Cardiac fibroblast (primary cell): Measurements from ENCODE around the gene SEC23A.
A peak's percentile ranks its signal among the peaks of the same experiment; 100 is the strongest.
"Not testable (repeated sequence)": the region's sequence is repeated elsewhere in the genome, so short reads cannot be mapped to it uniquely, and the experiment has no call there.

Experiments
- DNase-seq, 2 donors: peaks; one replicate each; pipeline versions ENCODE4 v3.0.0 to v3.0.0-alpha.2; 2010; ENCODE audit warnings: low read depth in 2 of 2
- H3K4me3 ChIP-seq, 2 donors: replicated peaks in 1 of 2; 1 replicate in 1 of 2; 2 replicates in 1 of 2; pipeline ENCODE4 v1.5.1; 2011; ENCODE audit warnings: low read depth in 2 of 2, low read length in 2 of 2, mild to moderate bottlenecking in 2 of 2, moderate library complexity in 1 of 2
- TF ChIP-seq, protein P1 (sequence below): IDR thresholded peaks from one replicate; pipeline ENCODE4 v1.5.1; 2011; ENCODE audit warnings: low read depth, mild to moderate bottlenecking, low read length, inconsistent platforms

The SEC23A gene

DNA sequence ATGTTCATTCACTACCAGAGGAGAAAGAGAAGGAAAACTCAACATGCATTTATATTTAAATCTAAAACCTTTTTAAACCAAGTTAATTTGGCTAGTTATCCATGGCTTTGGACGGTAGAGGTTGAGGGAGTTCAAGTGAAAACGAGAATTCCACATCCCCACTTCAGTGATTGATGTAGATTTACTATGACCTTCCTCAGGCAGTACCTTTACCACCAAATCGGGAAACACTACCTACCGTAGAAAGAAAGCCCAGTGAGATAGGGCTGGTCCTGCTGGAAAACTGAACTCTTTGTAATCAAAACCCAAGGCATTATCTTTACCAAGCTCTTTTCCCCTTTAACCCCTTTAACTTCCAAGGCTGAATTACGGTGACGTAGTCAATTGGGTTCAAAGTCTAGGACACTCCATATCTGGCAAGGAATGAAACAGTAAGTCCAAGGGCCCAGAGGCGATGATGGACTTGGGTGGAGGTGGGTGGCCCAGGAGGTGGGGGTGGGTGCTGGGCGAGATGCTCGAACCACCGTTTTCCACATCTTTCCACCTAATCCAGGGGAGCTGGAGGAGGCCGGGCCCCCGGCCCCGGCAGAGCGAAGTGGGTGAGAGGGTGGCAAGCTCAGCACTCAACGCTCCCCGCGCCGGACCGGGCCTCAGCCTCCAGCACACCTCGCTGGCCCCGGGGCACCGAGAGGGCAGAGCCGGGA, 618 bp downstream of the SEC23A start:
- TF ChIP-seq, protein P1, sequence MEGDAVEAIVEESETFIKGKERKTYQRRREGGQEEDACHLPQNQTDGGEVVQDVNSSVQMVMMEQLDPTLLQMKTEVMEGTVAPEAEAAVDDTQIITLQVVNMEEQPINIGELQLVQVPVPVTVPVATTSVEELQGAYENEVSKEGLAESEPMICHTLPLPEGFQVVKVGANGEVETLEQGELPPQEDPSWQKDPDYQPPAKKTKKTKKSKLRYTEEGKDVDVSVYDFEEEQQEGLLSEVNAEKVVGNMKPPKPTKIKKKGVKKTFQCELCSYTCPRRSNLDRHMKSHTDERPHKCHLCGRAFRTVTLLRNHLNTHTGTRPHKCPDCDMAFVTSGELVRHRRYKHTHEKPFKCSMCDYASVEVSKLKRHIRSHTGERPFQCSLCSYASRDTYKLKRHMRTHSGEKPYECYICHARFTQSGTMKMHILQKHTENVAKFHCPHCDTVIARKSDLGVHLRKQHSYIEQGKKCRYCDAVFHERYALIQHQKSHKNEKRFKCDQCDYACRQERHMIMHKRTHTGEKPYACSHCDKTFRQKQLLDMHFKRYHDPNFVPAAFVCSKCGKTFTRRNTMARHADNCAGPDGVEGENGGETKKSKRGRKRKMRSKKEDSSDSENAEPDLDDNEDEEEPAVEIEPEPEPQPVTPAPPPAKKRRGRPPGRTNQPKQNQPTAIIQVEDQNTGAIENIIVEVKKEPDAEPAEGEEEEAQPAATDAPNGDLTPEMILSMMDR = no peak
- DNase-seq = peak; percentile 52 to 63
- H3K4me3 ChIP-seq = peak overlapping the region; percentile 83 to 86

DNA sequence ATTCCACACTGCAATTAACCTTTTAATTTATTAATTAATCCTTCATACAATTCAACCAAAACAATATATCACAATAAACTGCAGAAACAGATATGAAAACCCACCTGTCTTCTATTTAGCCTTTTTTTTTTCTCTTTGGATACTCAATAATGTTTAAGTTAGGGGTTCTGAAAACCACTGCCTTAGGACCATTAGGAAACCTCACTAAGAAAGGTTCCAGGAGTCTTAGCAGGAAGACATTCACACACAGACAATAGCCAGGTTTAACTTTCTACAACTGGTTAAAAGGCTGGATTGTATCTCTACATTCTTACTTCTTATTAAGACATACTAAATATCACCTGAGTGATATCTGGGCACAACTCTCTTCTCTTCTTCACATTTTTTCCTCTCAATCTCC, 3.3 kb downstream of the SEC23A start:
- TF ChIP-seq, protein P1 = no peak
- H3K4me3 ChIP-seq = no peak overlapping the region
- no peak for DNase-seq

DNA sequence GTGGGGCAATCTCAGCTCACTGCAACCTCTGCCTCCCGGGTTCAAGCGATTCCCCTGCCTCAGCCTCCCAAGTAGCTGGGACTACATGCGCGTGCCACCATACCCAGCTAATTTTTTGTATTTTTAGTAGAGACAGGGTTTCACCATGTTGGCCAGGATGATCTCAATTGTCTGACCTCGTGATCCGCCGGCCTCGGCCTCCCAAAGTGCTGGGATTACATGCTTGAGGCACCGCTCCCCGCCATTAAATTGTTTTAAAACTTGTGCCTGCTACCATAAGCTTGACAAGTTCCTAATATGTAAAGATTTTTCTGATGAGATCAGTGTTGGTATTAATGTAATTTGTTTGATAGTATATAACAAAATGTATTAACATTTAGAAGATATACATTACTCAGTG, 3.8 kb downstream of the SEC23A start:
- not testable (repeated sequence) for H3K4me3 ChIP-seq, DNase-seq

DNA sequence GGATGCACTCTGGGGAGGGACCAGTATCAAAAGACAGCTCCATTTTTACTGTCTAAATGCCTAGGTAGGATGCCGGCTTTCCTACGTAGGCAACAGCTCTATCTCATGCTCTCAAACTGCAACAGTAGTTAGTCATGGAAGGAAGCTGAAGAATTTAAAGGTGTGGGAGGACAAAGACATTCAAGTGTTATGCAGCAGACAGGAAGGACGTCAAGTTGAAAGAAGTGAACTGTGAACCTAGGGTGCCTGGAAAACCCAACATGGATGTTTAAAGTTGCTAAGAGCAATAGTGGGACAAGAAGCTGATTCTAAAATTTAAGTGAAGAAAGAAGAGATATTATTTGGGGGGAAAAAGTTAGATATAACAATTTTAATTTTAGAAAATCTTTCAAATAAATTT, 5.9 kb downstream of the SEC23A start:
- peak; percentile 52 to 76 for DNase-seq
- H3K4me3 ChIP-seq = no peak overlapping the region
- TF ChIP-seq, protein P1 = no peak

DNA sequence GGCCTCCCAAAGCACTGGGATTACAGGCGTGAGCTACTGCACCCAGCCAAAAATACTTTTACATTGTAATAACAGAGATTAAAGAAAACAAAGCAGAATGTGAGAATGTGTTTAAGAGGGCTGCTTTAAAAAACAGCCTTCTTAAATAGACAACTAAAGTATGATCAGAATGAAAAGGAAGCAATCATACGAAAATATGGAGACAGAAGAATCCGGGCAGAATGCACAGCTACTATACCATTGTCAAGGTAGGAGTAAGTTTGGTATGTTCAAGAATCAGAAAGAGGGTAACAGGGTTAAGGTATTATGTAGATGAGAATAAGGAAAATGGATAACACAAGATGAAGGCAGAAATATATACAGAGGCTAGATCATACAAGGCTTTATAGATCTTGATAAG, 8.5 kb downstream of the SEC23A start:
- TF ChIP-seq, protein P1 = no peak
- no peak for DNase-seq
- H3K4me3 ChIP-seq = no peak overlapping the region

DNA sequence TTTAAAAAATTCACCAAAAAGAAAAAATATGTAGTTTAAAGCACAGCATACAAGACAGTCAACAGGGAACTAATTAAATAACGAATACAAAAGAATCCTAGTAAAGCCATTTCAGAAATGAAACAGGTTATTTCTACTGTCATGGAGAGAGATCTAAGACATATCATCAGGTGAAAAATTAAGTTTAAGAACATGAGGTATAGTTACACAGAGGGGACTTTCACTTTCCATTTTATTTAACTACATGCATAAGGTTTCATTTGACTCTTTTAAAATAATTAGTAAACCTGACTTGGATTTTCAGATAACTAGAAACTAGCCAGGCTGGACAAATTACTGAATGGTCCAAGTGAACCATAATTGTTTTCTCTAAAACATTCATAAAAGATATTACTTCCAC, 11.3 kb downstream of the SEC23A start:
- no peak overlapping the region for H3K4me3 ChIP-seq
- no peak for DNase-seq
- TF ChIP-seq, protein P1 = no peak

DNA sequence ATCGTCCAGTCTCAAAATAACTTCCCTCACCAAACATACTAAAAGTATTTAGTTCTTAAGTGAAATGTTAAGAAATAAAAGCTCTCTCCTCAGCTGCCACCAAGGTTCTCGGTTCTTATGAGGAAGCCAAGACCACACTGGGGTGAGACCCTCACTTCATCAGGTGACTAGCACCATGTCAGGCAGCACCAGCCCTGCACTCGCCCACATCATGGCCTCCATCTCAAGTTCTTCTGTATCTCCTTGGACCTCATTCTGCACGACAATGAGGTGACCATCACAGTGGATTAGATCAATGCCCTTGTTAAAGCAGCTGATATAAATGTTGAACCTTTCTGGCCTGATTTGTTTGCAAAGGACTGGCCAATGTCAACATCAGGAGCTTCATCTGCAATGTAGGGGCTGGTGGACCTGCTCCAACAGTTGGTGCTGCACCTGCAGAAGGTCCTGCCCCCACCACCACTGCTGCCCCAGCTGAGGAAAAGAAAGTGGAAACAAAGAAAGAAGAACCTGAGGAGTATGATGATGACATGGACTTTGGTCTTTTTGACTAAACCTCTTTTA, 12.4 kb downstream of the SEC23A start:
- no peak overlapping the region for H3K4me3 ChIP-seq
- TF ChIP-seq, protein P1 = no peak
- DNase-seq = no peak
